ENCODE results near the gene ACSS2.

Gene ACSS2

DNA sequence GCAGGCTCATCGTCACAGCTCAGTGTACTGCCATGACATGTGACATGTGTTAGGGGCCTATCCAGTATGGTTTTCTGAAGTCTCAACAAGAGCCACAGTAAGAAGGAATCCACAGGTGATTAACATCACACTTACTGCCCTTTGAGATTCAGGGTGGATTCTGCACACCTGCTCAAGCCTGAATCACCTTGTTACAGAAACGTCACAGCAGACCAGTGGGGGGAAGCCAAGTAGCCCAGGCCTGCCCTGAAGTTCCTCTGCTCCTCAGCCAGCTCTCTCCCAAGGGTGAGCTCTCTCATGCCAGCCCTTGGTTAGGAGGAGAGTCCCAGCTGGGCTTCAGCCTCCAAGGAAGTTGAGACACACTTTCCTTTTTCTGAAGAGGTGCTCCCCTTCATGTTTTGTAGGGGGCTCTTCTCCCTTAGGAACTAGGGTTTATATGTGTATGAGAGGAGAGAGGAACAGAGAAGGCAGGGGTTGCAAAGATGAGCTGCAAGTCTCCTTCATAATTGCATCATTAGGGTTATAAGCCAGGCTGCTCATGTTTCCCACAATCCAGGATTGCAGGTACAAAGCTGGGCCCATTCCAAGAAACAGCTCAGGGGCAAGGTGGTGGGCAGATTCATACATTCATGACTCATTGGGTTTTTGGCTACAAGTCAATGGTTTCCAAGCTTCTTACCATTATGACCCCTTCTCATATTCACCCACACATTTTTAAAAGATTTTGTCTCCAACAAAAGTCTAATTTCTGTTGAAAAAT, 67.6 kb downstream of the ACSS2 start:
- in situ Hi-C loops (cut with MboI; ENCODE audit: low sequenced_read_pairs), result no loop called here

DNA sequence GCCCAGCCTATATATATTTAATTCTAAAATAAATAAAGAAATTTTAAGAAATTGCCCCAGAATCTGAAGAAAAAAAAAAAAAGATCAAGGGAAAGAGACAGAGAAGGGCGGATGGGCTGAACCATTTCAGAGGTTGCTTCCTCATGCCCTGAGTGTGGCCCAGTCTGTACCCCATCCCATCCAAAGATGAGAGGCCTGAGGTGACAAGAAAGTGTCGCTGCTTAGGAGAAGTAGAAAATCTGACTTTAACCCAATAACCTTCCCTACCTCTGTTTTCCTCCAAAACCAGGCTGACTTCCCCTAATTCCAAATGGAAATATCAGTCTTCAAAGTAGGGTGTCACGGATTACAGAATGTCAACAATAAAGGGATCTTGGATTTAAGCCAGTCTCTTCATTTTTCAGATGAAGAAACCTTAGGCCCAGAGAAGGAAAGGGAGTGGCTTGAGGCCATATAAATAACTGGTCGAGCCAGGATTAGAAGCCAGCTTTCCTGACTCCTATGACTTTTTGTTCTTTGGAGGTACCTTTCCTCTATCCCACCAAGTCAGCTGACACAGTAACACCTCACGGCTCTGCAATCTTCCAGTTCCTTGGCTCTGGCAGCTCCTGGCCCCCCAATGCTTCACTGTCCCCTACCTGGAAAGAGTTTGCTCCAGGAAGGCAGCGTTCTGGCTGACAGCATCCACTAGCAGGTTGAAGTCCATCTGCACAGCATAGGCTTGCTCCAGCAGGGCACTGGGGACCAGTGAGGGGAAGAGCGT, 69.1 kb downstream of the ACSS2 start:
- in situ Hi-C loops (cut with MboI; ENCODE audit: low sequenced_read_pairs), result no loop called here

DNA sequence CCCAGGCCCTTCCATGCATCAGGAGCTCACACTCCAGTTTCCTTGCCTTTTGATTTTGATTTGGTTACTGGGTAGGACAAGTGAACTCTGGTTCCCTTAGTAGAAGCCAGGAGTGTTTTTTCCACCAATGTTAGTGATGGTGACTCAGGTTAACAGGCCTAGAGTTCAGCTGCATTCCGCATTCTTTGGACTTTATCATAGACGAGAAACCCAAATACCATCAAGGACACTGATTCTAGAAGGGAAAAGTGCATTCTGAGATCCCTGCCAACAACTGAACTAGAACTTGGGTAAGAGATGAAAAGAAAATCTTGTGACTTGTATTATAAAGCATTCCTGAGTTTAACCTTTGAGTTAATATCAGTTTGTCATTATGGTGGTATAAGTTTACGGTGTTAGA, 70.2 kb downstream of the ACSS2 start:
- in situ Hi-C loops (cut with MboI; ENCODE audit: low sequenced_read_pairs), result no loop called here

DNA sequence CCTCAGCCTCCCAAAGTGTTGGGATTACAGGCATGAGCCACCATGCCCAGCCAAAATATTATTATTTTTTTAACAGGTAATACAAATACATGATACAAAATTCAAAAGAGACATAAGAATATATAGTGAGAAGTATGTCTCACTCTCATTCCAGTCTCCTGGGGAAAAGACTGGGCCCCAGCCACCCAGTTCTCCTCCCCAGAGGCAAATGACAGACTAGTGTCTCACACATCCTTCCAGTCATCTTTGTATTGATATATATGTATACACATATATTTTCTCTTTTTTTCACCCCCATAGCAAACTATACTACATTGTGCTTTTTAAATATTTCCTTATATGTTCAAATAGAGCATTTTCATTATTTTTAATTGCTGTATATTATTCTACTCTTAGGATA, 70.9 kb downstream of the ACSS2 start:
- in situ Hi-C loops (cut with MboI; ENCODE audit: low sequenced_read_pairs), result no loop called here

DNA sequence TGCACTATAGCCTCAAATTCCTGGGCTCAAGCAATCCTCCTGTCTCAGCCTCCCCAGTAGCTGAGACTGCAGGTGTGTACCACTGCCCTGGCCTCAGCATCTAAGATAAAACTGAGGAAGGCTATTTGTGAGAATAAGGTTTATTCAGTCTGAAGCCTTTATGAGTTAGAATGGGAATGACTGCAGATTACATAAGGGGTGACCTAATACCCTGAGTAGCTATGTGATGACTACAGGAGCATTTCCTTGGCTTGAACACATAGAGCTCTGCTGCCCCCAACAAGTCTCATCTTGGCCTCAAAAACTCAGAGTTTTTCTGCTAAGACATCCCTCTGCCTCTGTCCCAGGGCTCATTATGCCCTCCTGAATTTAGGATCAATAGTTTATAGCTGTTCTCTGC, 71.6 kb downstream of the ACSS2 start:
- in situ Hi-C loops (cut with MboI; ENCODE audit: low sequenced_read_pairs), result no loop called here

DNA sequence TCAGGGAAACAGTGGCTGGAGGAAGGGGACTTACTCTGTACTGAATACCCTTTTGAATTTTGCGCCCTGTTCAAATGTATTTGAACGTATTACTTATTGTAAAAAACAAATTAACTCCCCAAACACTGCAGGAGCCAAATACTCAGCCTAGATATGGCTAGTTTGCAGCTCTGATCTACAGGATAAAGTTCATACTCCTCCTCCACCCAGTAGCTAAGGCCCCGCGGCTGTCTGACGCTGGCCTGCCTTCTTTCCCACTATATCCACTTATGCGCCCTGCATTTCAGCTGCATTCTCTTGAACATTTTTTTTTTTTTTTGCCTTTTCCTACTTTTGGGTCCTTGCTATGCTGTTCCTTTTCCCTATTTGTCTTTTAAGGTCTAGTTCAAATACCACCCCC, 72.7 kb downstream of the ACSS2 start:
- in situ Hi-C loops (cut with MboI; ENCODE audit: low sequenced_read_pairs), result no loop called here

DNA sequence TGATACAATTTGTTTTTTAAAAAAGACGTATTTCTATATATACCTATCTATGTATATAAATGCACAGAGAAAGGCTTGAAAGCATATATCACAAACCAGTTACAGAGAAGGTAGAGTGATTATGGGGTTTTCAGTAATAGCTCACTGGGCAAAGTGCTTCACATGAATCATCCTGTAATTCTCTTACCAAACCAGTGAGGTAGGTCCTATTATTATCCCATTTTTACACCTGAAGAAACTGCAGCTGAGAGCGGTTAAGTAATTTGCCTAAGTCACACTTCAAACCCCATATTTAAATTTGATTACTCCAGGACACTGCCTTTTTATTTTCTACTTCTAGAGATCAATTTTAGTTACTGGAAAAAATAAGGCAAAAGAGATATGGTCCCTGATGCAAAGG, 74.8 kb downstream of the ACSS2 start:
- in situ Hi-C loops (cut with MboI; ENCODE audit: low sequenced_read_pairs), result no loop called here

DNA sequence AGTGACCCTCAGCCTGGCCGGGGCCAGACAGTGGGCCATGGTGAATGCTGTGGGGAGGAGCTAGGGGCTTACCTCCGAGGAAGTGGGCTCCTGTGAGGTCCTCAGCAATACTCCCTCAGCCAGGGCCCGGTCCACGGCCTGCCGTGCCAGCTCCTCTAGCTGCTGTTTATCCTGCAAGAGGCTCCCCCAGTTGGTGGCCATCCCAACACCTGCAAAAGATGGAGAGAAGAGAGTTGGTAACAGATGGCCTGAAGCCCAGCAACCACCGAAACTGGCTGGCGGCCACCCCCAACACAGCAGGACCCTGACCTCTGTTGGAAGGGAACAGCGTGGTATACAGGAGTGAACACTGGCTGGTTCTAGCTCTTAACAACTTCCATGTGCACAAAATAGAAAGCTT, 75.2 kb downstream of the ACSS2 start:
- in situ Hi-C loops (cut with MboI; ENCODE audit: low sequenced_read_pairs), result no loop called here

DNA sequence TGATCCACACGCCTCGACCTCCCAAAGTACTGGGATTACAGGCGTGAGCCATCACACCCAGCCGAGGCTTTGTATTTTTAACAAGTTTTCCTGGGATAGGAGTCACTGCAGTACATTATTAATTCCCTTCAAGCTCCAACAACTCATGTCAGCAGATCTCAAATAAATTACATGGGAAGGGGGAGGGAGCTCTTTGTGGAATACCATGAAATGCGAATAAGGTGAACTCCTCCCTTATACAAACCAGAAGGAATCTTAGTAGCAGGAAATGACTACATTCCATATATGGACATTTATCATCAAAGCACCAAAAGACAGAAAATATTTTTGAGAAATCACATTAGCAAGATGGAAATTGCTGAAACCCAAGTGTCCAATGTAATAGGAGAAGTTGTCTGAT, 76.3 kb downstream of the ACSS2 start:
- in situ Hi-C loops (cut with MboI; ENCODE audit: low sequenced_read_pairs), result no loop called here

DNA sequence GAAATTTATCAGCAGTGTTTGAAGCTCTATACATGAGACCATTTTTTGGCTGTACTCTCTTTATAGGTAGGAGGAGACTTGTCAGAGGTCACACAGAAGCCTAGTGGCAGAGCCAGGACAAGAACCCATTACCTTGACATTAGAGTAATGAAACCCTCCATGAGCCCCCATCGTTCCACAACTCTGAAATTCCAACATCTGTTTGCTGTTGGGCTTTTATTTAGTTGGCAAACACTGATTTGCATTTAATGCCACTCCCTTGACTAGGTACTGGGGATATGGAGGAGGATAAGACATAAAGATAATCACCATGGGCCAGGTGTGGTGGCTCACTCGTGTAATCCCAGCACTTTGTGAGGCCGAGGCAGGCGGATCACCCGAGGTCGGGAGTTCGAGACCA, 77.5 kb downstream of the ACSS2 start:
- in situ Hi-C loops (cut with MboI; ENCODE audit: low sequenced_read_pairs), result no loop called here

DNA sequence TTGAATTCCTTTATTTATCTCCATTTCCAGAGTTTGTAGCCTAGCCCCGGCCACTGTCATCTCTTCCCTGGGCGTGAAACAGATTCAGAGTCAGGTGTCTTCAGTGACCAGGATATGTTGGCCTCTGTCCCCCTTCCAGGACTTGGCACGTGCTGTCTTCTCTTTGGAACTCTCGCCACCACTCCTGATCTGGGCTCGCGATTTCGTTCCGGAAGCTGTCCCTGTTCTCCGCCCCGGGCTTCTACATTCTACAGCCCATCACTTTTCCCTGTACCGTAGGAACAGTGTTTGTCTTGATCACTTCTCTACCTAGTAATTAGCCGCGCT, 78.5 kb downstream of the ACSS2 start:
- in situ Hi-C loops (cut with MboI; ENCODE audit: low sequenced_read_pairs), result loop anchor here (5.0 kb wide), 1 partner anchor 83 kb away; the partner anchor contains the start of gene GGT7

DNA sequence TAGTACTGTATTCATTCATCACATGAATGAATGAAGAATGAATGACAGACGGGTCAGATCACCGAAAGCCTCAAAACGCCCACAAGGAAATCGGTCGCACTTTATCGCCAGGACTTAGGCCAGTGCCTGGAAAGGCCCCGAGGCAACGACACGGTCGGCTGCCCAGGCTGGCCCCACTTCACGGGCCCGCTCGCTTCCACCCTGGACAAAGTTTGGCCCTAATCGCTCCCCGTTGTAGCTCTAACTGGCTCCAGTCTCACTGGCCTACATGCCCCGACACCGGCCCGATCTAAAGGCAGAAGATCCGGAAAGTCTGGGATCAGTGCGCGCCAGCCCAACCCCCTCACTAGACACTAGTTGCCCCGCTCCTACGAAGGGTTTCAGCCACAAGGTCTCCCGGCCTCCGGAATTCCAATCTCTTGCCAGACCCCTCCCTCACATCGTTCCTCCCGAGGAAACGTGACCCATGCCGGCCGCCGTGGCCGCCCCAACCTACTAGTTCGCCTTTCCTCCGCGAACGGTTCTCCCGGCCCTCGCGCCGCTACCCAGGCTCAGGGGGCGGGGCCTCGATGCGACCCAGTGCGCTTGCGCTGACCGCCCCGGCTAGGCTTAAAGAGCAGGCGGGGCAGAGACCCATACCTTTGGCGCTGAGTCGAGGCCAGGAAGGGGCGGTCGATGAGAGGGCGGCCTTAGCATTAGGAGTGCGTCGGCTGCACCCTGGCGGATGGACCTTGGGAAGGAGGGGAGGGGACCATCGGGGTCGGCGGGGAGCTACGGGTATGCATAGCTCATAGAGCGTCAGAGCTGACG, 79.0 kb downstream of the ACSS2 start, which contains the start of the genes GSS and MYH7B:
Gene GSS, minus strand, starts transcription at position 576 of the 810 bp plus-strand sequence. CDS start 3,954 bp downstream, outside the sequence.
Gene MYH7B, plus strand, starts transcription at position 638 of the 810 bp plus-strand sequence. CDS start 22,138 bp downstream, outside the sequence.
- in situ Hi-C loops (cut with MboI; ENCODE audit: low sequenced_read_pairs), result loop anchor here (5.0 kb wide), 1 partner anchor 83 kb away; the partner anchor contains the start of gene GGT7

DNA sequence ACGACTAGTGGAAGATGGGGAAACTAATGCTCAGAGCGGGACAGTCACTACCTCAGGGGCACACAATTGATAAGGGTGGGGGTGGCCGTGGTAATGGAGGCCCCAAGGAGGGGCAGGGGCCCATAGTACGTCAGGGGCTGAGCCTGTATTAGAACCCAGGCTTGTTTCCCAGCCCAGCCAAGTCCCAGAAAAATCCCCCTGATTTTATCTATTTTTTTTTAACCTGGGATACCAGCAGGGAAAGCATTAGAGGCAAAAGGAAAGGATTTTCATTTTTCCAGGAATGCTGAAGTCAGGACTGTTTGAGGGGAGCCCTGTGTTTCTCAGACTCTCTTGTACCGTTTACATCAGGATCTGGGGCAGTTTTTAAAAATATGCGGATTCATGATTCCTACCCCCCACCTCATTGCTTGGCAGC, 79.6 kb downstream of the ACSS2 start:
- in situ Hi-C loops (cut with MboI; ENCODE audit: low sequenced_read_pairs), result loop anchor here (5.0 kb wide), 1 partner anchor 84 kb away; the partner anchor contains the start of gene GGT7

DNA sequence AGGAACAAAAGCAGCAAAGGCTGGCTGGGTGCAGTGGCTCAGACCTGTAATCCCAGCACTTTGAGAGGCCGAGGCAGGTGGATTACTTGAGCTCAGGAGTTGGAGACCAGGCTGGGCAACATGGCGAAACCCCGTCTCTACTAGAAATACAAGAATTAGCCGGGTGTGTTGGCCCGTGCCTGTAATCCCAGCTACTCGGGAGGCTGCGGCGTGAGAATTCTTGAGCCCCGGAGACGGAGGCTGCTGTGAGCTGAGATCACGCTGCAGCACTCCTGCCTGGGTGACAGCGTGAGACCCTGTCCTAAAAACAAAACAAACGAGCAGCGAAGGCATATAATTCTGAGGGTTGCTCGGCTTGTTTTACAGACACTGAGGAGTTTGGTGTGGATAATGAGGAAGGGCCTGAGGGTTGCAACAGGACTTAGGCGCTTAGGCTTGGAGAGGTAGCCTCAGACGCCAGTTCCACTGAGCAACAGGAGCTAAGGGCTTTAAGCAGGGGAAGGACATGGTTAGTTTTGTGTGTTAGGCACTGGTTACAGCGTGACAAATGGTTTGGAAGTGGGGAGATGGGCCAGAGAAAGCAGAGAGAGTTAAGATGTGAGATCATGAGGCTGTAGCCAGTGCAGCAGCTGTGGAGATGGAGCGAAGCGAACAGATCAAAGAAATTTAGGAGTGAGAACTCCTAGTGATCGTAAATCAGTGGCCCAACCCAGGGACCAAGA, 80.5 kb downstream of the ACSS2 start:
- in situ Hi-C loops (cut with MboI; ENCODE audit: low sequenced_read_pairs), result loop anchor here (5.0 kb wide), 1 partner anchor 85 kb away; the partner anchor contains the start of gene GGT7

DNA sequence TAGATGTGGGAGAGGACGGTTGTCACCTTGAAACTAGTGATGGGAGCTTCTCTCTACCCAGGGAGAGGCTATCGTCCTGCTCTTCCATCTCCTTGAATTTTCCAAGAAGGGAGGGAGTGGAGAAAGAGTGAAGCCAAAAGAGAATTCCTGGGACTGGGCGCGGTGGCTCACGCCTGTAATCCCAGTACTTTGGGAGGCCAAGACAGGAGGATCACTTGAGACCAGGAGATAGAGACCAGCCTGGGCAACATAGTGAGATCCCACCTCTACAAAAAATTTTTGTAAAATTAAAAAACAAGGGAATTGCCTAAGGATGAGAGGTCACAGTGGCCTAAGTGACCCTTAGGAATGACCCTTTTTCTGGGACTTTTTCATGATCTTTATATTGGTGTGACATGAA, 88.1 kb downstream of the ACSS2 start:
- in situ Hi-C loops (cut with MboI; ENCODE audit: low sequenced_read_pairs), result no loop called here

DNA sequence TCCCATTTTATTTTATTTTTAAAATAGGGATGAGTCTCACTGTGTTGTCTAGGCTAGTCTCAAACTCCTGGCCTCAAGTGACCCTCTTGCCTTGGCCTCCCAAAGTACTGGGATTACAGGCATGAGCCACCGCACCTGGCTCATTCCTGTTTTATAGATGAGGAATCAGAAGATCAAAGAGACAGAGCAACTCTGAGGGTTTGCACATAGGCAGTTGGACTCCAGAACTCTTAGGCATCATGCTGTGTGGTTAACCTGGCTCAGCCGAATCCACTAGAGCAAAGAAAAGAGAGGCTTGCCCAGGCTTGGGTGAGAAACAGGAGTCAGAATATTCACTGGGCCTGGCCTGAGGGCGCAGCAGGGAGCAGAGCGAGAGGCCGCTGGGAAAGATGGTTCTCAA, 88.6 kb downstream of the ACSS2 start:
- in situ Hi-C loops (cut with MboI; ENCODE audit: low sequenced_read_pairs), result no loop called here

DNA sequence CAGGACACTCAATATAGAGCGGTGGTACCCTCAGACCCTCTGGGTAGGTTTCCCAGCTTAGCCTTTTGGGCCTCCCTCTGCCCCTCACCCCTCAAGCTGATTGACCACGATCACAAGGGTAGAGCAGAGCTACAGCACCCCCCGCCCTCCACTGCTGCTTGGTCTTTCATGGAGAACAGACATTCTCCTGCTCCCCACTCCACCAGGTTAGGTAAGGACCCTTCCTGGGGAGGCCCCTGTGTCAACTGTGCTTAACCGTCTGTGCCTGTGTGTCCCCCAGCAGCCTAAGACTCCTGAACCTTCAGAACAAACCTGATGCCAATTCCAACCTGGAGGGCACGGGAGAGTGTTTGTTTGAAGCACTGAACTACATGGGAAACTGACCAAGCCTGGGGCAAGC, 91.0 kb downstream of the ACSS2 start:
- in situ Hi-C loops (cut with MboI; ENCODE audit: low sequenced_read_pairs), result no loop called here

DNA sequence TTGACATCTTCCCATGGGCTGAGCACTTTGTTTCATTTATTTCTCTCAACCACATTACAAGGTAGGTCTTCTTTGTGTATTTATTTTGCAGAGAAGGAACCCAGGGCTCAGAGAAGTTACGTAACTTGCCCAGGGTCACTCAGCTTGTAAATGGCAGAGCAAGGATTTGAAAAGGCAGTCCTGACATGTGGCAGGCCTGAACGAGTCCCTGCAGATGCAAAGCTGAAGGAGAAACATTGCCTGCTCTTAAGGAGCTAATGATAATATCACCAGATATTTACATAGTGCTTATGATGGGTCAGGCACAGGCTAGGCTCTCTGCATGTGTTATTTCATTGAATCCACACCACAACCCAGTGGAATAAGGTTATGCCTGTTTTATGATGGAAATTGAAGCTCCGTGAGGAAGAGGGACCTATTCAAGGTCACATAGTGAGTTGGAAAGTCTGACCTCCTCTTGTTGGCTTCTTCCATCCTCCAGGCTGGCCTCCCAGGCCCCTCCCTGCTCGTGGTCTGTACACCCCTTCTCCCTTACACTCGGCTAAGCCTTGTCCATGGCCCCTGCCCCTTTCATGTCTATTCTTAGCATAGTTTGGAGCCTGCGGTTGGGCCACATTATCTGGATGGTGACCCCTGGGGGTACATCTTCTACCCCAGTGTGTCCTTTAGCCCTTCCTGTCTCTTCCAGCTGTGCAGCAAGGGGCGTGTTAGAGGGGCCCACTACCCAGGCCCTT, 91.8 kb downstream of the ACSS2 start:
- in situ Hi-C loops (cut with MboI; ENCODE audit: low sequenced_read_pairs), result no loop called here

DNA sequence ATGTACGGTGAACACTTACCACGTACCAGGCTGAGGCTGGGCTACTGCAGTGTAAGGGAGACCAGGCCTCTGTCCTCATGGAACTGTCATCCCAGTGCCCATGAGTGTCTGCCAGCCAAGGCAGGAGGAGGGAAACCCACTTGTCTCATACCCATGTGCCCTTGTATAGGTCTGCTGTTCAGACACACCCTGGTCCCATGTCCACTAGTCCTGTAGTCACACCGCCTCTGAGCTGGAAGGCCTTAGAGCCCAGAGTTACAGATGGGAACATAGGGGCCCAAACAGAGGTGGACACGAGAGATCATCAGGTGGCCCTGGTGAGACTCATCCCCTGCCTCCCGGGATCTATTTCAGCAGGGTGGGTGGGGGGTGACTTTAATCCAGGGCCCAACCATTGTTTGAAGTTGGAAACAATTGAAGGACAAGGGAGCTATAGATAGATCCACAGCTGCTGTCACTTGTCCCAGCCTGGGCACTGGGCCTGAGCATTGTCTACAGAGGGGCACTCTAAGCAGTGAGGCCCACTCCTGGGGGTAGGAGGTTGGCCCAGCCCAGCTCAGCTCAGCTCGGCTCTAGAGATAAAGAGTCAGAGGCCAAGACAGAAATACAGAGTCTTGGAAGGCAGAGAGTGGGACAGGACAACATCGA, 93.9 kb downstream of the ACSS2 start:
- in situ Hi-C loops (cut with MboI; ENCODE audit: low sequenced_read_pairs), result no loop called here
